CD4-positive, alpha-beta T cell treated with Interleukin-17A for 4 hours (primary cell): ENCODE data around the gene VAV2.

Source experiments
- DNase-seq: peaks from one replicate; pipeline ENCODE4 v3.0.0-alpha.2; 2020; ENCODE audit warnings: mixed read lengths

The VAV2 gene

GRCh38 chr9:134026981-134027380, 34.9 kb upstream of the VAV2 start:
- no peak for DNase-seq

- no peak for DNase-seq
Observed at GRCh38 chr9:134026581-134026980, 34.5 kb upstream of the VAV2 start.

GRCh38 chr9:134025606-134026541, 33.8 kb upstream of the VAV2 start:
- DNase-seq, result peak; percentile 63

DNA sequence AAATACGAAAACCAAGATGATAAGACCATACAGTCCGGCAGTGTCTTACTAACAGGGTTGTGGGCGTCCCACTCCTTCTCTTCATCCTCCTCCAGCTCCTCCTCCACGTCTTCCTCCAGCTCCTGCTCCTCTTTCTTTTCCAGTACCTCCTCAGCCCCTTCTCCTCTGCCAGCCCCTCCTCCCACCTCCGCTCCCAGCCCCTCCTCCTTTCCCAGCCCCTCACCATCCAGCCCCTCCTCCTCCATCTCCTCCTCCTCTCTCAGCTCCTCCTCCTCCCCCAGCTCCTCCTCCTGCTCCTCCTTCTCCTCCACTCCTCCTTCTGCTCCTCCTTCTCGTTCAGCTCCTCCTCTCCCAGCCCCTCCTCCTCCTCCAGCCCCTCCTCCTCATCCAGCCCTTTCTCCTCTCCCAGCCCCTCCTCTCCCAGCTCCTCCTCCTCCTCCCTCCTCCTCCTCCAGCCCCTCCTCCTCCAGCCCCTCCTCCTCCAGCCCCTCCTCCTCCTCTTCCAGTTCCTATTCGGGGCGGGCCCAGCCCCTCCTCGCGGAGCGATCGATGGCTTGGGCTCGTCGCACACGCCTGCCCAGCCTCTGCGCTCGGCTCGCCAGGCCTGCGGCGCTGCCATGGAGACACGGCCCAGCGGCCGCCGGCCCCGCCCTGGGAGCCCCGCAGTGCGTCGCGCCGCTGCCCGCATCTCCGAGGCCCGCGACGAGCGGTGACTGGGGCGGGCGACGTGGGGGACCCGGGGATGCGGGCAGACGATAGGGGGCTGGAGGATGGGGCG, 32.9 kb upstream of the VAV2 start, which contains the start of gene BRD3OS:
Gene BRD3OS, plus strand, starts transcription at position 654 of the 778 bp plus-strand sequence. CDS start 1,267 bp downstream, outside the sequence.
- DNase-seq, result peak; percentile 97

DNA sequence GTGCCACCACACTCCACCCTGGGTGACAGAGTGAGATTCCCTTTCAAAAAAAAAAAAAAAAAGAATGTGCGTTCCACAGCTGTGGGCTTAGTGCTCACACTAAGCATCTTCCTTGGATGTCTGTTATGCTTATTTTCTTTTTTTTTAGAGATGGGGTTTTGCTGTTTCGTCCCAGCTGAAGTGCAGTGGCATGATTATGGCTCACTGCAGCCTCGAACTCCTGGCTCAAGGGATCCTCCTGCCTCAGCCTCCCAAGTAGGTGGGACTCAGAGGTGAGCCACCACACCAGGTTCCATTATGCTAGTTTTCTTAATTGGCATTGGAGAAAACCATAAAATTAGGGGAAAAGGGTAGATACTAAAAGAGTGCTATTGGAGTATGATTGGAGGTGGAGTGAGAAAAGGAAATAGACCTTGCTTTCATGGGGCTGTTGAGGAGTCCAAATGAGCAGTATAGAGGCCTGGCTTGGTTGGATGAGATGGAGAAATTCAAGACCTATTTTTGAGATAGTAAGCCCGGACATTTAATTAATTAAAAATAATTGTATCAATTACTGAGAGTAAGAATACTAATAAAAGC, 32.2 kb upstream of the VAV2 start:
- no peak for DNase-seq

- DNase-seq, result no peak
Observed at GRCh38 chr9:134014946-134015345, 22.8 kb upstream of the VAV2 start.

DNA sequence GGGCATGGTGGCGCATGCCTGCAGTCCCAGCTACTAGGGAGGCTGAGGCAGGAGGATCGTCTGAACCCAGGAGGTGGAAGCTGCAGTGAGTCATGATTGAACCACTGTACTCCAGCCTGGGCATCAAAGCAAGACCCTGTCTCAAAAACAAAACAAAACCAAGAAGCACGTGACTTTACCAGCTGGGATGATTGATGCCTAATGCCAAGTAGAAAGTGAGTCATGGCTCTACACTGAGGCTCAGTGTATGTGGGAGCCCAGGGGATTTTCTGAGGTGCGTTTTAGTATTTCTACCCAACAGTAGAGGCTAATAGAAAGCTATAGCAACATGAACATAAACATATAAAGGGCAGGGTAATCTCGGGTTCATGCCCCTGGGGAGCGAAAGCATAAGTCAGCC, 19.3 kb upstream of the VAV2 start:
- DNase-seq, result no peak

- no peak for DNase-seq
Observed at GRCh38 chr9:134010310-134011173, 18.4 kb upstream of the VAV2 start.

DNA sequence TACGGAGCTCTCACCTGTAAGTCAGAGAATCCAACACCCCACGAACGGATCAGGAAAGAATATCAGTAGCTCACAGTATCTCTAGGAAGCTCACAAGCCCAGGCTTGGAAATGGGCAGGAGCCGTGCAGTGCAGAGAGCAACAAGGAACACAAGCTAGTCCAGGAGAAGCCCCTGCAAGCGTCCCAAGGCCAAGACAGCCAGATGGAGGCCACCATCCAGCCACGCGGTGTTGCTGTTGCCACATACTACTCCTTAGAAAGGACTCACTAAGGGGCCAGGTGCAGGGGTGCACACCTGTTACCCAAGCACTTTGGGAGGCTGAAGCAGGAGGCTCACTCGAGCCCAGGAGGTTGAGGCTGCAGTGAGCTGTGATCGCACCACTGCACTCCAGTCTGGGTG, 15.4 kb upstream of the VAV2 start:
- no peak for DNase-seq

GRCh38 chr9:134007150-134007549, 15.0 kb upstream of the VAV2 start:
- DNase-seq, result no peak

- no peak for DNase-seq
Observed at GRCh38 chr9:134005381-134005780, 13.3 kb upstream of the VAV2 start.

DNA sequence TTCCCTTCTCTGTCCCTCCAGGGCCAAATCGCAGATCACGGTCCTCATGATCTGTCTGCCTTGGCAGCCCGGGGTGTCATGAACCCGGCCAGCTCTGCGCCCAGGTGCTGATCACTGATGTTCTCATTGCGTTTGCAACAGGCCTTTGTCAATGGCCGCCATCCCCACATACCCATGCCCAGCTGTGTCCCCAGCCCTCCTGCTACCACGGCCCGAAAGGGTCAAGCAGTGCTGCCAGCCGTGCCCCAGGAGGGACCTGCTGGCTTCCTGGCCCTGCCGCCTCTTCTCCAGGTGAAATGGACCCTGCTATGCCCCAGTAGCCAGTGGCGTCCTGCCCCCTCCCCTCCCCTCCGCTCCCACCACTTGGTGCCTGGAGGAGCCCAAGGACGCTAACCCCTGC, 12.8 kb upstream of the VAV2 start:
- DNase-seq, result no peak

DNA sequence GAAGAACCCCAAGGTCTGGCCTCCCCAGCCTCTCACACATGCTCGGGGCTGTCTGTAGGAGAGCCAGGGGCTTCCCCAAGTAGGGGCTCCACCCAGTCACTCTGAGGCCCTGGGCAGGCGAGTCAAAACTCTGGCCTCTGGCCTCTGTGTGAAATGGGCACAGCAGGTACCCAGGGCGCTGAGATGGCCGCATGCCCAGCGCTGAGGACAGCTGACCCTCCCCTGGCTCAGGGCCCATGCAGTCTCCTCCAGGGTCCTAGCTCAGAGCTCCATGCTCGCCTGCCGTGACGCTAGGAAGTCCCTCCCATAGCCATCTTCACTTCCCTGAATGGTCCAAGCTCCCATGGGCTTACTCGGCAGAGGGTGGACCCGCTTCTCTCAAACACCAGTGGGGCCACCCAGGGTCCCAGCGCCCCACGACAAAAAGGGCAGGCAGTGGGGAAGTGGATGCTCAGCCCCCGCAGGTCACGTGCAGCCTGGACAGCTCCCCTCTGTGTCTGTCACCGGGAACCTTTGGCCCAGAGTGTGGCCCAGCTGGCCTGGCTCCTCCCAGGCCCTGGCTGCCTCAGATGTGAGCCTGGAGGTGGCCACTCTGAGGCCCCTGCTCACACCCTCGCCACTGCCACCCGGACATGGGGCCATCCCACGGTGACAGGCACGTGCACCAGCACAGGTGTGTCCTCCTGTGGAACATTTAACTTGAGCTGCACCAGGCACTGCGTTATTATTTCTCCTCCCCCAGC, 12.2 kb upstream of the VAV2 start:
- no peak for DNase-seq

- DNase-seq, result no peak
Observed at GRCh38 chr9:134003237-134003636, 11.1 kb upstream of the VAV2 start.

DNA sequence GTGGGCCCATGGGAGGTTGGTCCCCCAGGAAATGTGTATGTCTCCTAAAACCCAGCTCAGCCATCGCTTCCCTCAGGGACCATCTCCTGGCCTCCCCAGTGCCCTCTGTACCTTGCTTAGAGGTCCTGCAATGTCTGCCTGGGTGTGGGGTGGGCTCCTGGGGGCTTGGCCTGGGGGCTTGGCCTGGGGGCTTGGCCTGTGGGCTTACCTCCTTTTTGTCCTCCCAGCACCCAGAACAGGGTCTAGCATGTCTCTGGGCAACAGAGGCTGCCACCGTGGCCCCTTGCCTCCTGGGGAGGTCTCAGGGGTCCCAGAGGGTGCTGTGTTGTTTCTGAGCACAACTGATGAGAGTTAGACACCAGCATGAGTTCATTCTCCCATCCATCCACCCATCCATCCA, 10.7 kb upstream of the VAV2 start:
- no peak for DNase-seq

GRCh38 chr9:133999851-134000265, 7.7 kb upstream of the VAV2 start:
- DNase-seq, result no peak

DNA sequence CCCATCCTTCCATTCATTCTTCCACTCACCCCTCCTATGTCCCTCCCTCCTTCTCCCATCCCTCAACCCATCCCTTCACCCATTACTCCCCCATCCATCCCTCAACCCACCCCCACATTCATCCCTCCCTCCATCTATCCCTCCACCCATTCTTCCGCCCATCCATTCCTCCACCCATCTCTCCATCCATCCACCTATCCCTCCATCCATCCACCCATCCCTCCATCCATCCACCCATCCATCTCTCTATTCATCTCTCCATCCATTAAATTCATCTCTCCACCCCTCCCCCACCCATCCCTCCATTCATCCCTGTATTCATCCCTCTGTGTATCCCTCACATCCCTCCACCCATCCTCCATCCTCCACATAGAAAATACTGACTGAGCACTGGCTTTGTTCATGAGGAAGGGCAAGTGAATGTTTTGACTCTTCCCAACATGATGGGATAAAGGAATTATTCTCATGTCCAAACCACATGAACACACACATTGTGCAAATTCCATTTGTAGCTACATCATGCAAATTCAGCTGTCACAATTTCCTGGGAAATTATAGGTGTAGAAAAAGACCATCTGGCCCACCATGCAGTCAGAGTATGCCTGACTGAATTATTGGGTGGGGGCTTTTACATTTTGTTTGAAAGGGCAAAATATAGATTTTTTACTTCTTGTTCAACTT, 6.9 kb upstream of the VAV2 start:
- no peak for DNase-seq

GRCh38 chr9:133997584-133997983, 5.5 kb upstream of the VAV2 start:
- no peak for DNase-seq

DNA sequence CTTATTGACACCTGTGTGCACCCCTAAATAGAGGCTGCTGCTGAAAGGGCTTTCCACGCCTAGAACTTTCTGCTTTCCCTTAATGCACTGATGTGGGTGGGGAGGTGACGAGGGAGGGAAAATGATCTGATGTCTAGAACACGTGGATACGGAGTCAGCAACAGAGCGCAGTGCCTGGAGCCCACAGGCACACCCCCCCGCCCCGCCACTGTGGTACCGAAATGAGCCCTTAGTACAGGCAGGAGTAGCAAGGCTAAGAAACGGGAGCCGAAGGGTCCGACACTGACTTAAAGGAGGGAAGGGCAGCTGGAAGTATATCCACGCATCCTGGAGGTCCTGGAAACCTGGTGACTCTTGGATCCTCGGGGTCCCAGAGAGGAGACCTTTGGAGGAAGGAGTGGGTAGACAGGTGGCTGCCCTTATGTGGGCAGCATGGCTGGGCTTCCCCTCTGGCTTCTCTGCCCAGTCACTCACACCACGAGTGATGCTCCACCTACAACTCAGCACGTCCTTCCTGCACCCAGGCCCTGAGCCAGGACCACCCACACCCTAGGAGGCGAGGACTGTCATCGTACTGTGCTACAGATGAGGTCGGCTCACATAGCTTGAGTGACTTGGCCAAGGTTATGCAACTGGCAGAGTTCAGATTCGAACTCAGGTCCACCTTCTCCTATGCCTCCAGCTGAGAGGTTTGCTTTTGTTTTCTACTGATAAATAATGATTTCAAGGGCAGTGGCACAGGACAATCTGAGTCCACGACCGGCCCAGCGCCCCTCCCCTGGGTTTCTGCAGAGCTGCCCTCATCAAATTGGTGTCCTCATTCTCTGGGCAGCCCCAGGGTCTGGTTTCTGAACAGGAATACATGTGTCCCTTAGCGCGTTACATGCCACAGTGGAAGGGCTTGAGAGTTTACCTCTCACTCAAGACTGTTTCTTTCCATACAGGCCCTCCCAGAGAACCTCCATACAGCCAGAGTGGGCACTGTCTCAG, 4.7 kb upstream of the VAV2 start:
- DNase-seq, result no peak
